Measurements from ENCODE around the gene KLK15.
"Not testable (repeated sequence)": the region's sequence is repeated elsewhere in the genome, so short reads cannot be mapped to it uniquely, and the experiment has no call there.

KLK15 gene

DNA sequence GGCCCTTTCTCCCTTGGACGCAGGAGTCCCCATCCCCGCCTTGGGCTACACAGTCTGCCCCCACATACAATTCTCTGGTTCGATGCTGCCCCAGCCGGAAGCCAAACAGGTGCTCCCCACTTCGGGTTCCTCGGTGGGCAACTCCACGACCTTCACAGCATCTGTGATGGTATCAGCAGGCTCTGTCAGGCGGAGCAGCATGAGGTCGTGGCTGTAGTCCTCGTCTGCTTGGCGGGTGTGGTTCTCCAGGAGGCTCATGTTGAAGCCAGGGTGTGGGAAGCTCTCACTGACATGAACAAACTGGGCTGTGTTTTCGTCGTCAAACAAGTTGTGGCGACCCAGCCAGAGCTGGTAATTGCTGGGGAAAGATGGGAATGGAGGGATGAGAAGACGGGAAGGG, 13.3 kb downstream of the KLK15 start:
- no peak for DNase-seq

GRCh38 chr19:50819636-50820035, 13.7 kb downstream of the KLK15 start:
- DNase-seq: no peak

- no peak for DNase-seq
These were observed 14.4 kb downstream of the KLK15 start for GRCh38 chr19:50818859-50819472.

DNA sequence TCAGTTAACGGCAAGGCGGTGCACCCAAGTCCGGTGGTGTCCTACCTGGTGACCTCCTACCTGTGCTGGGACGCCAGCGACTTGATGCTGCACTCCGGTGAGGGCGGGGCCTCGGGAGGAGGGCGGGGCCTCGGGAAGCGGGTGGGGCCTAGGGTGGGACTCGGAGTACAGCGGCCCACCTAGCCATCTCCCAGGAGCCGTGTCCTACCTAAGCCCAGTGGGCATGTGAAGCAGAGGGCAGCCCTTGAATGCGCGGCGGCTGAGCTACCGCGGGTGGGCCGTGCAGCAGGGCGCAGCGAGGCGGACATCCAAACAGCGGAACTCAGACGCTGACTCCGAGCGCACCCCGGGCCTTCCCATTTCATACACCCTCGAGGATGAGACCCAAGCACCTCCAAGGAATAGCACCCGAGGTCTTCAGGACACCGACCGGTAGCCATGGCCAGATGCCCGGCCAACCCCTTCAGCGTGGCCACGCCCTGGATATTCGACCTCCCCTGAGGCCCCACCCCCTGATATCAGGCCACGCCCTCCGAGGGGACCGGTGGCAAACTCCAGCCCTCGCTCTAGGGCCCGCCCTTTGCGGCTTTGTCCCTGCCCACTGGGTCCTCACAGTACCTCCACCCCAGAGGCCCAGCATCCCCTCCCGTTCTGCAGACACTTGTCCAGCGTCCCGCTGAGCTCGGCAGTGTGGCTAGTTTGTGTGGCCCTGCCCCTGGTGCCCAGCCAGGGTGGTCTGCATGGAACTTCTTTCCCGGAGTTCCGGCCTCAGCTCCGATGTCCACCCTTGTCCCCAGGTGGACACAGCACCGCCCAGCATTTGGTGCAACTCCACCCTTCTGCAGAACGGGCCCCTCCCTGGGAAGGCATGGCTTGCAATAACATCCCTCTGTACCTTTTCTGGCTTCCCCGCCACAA, 15.2 kb downstream of the KLK15 start:
- no peak for DNase-seq

GRCh38 chr19:50815439-50815838, 17.9 kb downstream of the KLK15 start:
- no peak for DNase-seq

DNA sequence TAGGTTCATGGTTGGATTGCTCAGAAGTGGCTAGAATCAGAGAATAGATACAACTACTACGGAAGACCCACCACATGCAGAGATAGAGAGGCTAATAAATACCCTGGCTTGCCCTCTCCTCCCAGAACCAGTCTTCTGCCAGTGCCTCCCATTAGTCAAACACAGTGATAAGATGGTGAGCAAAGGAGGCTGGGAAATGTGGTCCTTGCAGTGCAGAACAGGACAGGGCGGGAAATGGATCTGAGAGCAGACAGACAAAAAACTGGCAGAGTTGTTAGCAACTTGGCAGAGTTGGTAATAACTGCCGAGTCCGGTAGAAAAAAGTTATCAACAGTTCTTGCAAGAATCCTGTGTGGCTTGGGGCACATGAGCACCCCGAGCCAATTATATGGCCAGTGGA, 18.5 kb downstream of the KLK15 start:
- DNase-seq: no peak

DNA sequence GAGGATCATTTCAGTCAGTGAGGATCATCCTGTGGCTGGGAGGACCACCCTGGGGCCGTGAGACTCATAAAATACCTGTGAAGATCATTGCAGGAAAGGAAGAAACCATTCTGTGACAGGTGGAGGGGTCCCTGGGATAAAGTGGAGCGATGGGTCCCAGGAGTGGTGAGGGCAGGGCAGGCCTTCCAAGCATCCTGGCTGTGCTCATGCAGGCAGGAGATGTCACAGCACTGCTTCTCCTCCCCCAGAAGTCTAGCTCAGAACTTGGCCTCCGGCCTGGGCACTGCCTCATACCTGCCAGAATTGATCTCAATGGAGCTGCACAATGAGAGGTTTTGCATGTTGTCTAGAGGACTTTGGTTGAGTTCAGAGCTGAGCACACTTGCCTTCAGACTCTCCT, 20.9 kb downstream of the KLK15 start:
- DNase-seq: no peak

GRCh38 chr19:50811622-50812238, 21.6 kb downstream of the KLK15 start:
- not testable (repeated sequence) for DNase-seq

- no peak for DNase-seq
These were observed 24.5 kb downstream of the KLK15 start for GRCh38 chr19:50808856-50809255.

DNA sequence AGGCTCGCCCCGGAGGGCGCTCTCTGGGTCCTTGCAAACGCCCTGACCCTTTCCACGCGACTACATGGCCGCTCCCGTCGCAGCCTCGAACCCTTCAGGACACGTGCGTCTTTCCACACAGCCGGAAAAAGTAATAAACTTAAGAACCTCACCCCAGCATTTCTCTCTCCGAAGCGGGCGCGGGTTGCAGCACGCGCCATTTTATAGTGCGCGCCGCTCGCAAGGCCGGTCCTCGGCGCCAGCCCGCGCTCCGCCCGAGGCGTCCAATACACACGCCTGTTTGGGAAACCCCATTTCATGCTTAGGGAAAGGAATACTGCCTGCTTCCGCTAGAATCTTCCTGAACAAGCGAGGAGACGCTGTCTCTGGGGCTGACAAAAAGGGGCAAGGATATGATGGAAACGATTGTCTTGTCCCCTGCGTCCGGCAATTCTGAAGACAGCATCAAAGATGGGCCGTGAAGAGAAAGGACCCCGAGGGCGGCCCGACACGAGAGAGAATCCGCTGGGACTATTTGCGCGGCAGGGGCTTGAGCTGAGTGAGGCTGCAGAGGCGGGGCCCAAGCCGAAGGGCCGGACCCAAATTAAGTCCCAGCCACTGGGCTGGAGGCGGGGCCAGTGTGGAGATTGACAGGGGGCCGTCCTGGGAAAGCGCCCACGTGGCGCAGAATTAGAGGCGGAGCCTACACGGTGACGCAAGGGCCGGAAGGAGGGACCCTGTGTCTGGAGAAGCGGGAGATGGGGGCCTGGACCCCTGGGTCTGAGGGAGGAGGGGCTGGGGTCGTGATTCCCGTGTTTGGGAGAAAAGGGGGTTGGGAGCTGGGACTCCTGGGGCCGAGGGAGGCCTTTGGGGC, 28.7 kb downstream of the KLK15 start:
- DNase-seq: peak; percentile 83

GRCh38 chr19:50803633-50804419, 29.5 kb downstream of the KLK15 start:
- no peak for DNase-seq

- no peak for DNase-seq
These were observed 32.3 kb downstream of the KLK15 start for GRCh38 chr19:50801107-50801506.

DNA sequence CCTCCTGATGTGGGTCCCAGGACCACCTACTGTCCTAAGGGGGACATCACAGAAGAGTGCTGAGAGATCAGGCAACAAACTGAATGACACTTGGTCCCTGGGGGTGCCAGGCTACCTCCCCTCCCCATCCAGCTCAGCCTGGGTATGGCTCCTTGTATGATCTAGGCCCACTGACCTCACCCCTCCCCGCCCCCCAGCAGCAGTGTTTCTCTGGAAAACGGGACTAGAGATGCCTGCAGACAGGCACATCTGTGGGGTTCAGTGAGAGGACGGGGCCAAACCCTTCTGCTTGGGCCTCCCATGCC, 33.9 kb downstream of the KLK15 start:
- no peak for DNase-seq

GRCh38 chr19:50798659-50799546, 34.5 kb downstream of the KLK15 start:
- no peak for DNase-seq

GRCh38 chr19:50797781-50798658, 35.4 kb downstream of the KLK15 start:
- no peak for DNase-seq

DNA sequence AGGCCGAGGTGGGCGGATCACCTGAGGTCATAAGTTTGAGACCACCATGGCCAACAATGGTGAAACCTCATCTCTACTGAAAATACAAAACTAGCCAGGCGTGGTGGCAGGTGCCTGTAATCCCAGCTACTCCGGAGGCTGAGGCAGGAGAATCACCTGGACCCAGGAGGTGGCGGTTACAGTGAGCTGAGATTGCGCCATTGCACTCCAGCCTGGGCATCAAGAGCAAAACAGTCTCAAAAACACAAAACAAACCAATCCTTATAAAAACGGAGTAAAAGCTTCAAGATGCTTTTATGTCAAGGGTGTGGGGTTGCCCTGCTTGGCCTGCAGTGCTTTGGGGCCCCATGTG, 36.0 kb downstream of the KLK15 start:
- DNase-seq: no peak

GRCh38 chr19:50796634-50797428, 36.5 kb downstream of the KLK15 start:
- DNase-seq: no peak

DNA sequence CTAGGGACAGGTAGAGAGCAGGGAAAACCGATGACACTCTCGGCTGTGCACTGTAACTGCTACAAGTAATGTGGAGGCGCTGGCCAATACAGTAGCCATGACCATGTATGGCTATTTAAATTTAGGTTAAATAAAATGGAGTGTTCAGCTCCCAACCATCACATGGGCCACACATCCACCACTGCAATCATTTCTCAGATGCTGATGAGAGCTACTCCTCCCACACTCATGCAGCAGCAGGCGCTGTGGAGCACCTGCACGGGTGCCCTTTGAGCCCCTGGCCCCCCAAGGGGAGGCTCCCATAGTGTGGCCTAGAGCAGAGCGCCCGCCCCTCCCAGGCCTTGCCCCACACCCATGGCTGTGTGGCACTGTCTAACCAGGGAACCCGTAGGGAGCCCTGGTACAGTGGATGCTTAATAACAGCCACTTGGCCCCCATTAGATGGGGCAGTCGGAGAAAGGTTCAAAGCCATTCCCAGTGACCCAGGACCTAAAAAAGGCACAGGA, 37.2 kb downstream of the KLK15 start:
- no peak for DNase-seq

GRCh38 chr19:50795664-50796073, 37.7 kb downstream of the KLK15 start:
- no peak for DNase-seq

All from activated gamma-delta T cell (primary cell).